Mucosa of descending colon (tissue), 3 donors: ENCODE data around the gene VWA1. TPM values are rescaled to one million over a fixed set of nuclear protein-coding genes. Genes with fewer than 3 reads are reported as not detected.
"Not testable (repeated sequence)": the region's sequence is repeated elsewhere in the genome, so short reads cannot be mapped to it uniquely, and the experiment has no call there.

ENCODE experiments used
- ATAC-seq: fragments of 200-7000 bp; cut with Tn5 transposase; one replicate; pipeline ENCODE4 v1.9.1; 2020; ENCODE audit warnings: mild to moderate bottlenecking, moderate library complexity
- DNase-seq, 3 donors: peaks; one replicate each; pipeline ENCODE4 v3.0.0-alpha.2; 2020
- H3K36me3 ChIP-seq: fragments of 200-600 bp; one replicate; pipeline ENCODE4 v1.8.0; 2021; ENCODE audit warnings: low read depth, mild to moderate bottlenecking
- H3K4me1 ChIP-seq: fragments of 200-600 bp; one replicate; pipeline ENCODE4 v1.8.0; 2021; ENCODE audit warnings: low read depth, mild to moderate bottlenecking
- H3K4me3 ChIP-seq: fragments of 200-600 bp; one replicate; pipeline ENCODE4 v1.8.0; 2021; ENCODE audit warnings: mild to moderate bottlenecking
- H3K9me3 ChIP-seq: fragments of 200-600 bp; one replicate; pipeline ENCODE4 v1.8.0; 2021; ENCODE audit warnings: mild to moderate bottlenecking
- CTCF ChIP-seq: fragments of 200-600 bp; IDR thresholded peaks from one replicate; pipeline ENCODE4 v1.8.0; 2022; ENCODE audit warnings: antibody characterized with exemption, mild to moderate bottlenecking
- intact Hi-C, 2 donors: fragments of 100-400 bp; cut with DNase I in 1 of 2; cut with micrococcal nuclease in 1 of 2; formaldehyde crosslinking; loops; one replicate each; pipeline versions ENCODE4 v1.11.0 to v1.11.1; 2022; cut with DNase I, micrococcal nuclease
- total RNA-seq, 3 donors: library from RNA; stranded (reverse); fragmentation: NEBNext Ultra II Directional in 2 of 3; extraction: Animal tissue kit (Norgen Biotek cat#: 25700) in 2 of 3; gene quantifications; one replicate each; pipeline versions ENCODE4 v1.2.1 to v1.2.4, GENCODE V29; 2021 to 2023
- donor health status: DM: no; HTN: no; CAD: no; lungs with moderate emphysema.
- donor health status: DM: no; HTN: no; CAD: no.
- donor health status: DM: no; HTN: yes; CAD: no.

The VWA1 gene
- total RNA-seq, 3 donors from 2014 or later, result 38.5 to 89.4 (median 74.3) TPM

GRCh38 chr1:1460540-1461130 is 25.1 kb downstream of the VWA1 start:
- Histone ChIP-seq H3K9me3 (no peaks in the 10 kb centered on the region), H3K4me1 (no peaks in the 10 kb centered on the region), H3K36me3 (no peaks in the 10 kb centered on the region), H3K4me3 (no peak overlapping the region)
- TF ChIP-seq CTCF, result no peak
- DNase-seq (no peak), ATAC-seq (no peak)
- intact Hi-C loops, result no loop called here

DNA sequence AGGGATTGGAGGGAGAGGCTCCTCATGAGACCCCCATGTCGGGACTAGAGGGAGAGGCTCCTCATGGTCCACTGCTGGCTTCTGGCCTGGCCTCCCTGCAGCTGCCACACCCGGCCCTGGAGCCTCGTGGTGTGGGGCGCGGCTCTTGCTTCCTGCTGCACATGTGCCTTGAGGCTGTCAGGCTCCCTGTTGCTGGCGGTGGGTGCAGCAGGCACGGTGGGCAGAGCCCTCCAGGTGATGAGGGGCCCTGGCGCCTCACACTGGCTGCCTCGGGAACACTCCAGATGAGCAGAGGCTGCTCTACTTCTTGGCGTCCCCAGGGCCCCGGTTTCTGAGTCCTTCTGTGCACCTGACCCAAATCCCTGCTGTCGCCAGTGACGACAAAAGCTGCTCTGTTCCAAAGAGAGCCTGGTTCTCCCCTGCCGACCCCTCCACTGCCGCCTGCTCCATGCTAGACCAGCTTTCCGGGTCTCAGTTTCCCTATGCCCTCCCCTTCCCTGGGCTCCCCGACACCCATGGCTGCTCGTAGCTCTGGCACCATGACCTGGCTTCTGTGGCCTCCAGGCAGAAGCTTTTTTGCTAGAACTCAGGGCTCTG is 26.3 kb downstream of the VWA1 start:
- Histone ChIP-seq H3K9me3 (no peaks in the 10 kb centered on the region), H3K36me3 (no peaks in the 10 kb centered on the region), H3K4me1 (no peaks in the 10 kb centered on the region), H3K4me3 (no peak overlapping the region)
- intact Hi-C loops, result no loop called here
- TF ChIP-seq CTCF, result no peak
- ATAC-seq (peak; percentile 85), DNase-seq (peak in 2 of 3 donors; percentile 49 to 66)

- intact Hi-C loops, result no loop called here
- Histone ChIP-seq H3K4me3 (no peak overlapping the region), H3K4me1 (no peaks in the 10 kb centered on the region), H3K36me3 (no peaks in the 10 kb centered on the region), H3K9me3 (no peaks in the 10 kb centered on the region)
- peak; percentile 55 for ATAC-seq
- TF ChIP-seq CTCF, result no peak
- DNase-seq, result peak in 2 of 3 donors; percentile 12 to 63
Observed at GRCh38 chr1:1462318-1462966, 27.0 kb downstream of the VWA1 start.

- no peak for DNase-seq
Observed at GRCh38 chr1:1463312-1463711, 27.8 kb downstream of the VWA1 start.

GRCh38 chr1:1468196-1468985 is 32.9 kb downstream of the VWA1 start:
- H3K4me3 ChIP-seq, H3K36me3 ChIP-seq, ATAC-seq, H3K9me3 ChIP-seq, intact Hi-C loops, DNase-seq: not testable (repeated sequence)
- peaks cover 15% of the 10 kb centered on the region for H3K4me1 ChIP-seq

More at GRCh38 chr1:1463312-1463711, 27.8 kb downstream of the VWA1 start:
- intact Hi-C loops, result no loop called here
- ATAC-seq, result no peak
- H3K36me3 ChIP-seq, result no peaks in the 10 kb centered on the region
- H3K4me1 ChIP-seq, result no peaks in the 10 kb centered on the region
- TF ChIP-seq CTCF, result no peak
- H3K4me3 ChIP-seq, result no peak overlapping the region
- no peaks in the 10 kb centered on the region for H3K9me3 ChIP-seq
